Activated CD4-positive, alpha-beta memory T cell treated with anti-CD3 and anti-CD28 coated beads for 36 hours (primary cell): ENCODE data around the gene RASGEF1C. TPM values are rescaled to one million over a fixed set of nuclear protein-coding genes. Genes with fewer than 3 reads are reported as not detected.

Experiments
- CTCF ChIA-PET: fragments of 350-600 bp; sonication (Branson Sonifier 250); formaldehyde crosslinking; loops from one replicate; lab custom pipeline; 2021; ENCODE audit warnings: antibody characterized with exemption, inconsistent platforms; lab: Charles Lee
- POLR2A ChIA-PET: fragments of 350-600 bp; sonication (Branson Sonifier 250); formaldehyde crosslinking; loops from one replicate; lab custom pipeline; 2021; ENCODE audit warnings: antibody characterized with exemption; lab: Charles Lee
- DNase-seq: peaks from one replicate; pipeline ENCODE4 v3.0.0-alpha.2; 2020
- H3K27ac Mint-ChIP-seq: one replicate; pipeline ENCODE4 v1.8.0; 2021; ENCODE audit warnings: mixed read lengths
- H3K27me3 Mint-ChIP-seq: one replicate; pipeline ENCODE4 v1.8.0; 2021; ENCODE audit warnings: mixed read lengths
- H3K36me3 Mint-ChIP-seq: one replicate; pipeline ENCODE4 v1.8.0; 2021; ENCODE audit warnings: mixed read lengths
- H3K4me1 Mint-ChIP-seq: one replicate; pipeline ENCODE4 v1.8.0; 2021; ENCODE audit warnings: low read depth, mixed read lengths
- H3K4me3 Mint-ChIP-seq: one replicate; pipeline ENCODE4 v1.8.0; 2021; ENCODE audit warnings: mild to moderate bottlenecking, mixed read lengths
- H3K9me3 Mint-ChIP-seq: one replicate; pipeline ENCODE4 v1.8.0; 2021; ENCODE audit warnings: mixed read lengths
- intact Hi-C: fragments of 100-400 bp; cut with micrococcal nuclease; formaldehyde crosslinking; loops from one replicate; pipeline ENCODE4 v1.15.1; 2023
- total RNA-seq, 2 experiments: library from RNA; stranded (reverse); gene quantifications; one replicate each; pipeline ENCODE4 v1.2.3, GENCODE V29; 2021

The RASGEF1C gene
- total RNA-seq, 2 experiments from 2014 or later: not detected

DNA sequence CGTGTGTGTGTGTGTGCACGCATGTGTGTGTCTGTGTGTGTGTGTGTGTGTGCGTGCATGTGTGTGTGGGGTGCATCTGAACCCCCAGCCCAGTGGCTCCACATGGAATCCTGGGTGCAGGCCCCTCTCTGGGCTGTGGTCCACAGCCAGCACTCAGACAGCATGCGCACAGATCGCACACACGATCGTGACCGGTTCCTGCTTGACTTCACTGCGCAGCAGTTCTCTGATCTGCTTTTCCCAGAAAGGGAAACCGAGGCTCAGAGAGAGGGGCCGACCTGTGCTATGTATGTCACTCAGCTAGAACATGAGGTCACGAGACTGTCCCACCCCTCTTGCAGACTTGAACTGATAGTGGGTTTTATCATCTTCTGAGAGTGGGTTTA, 34.4 kb downstream of the RASGEF1C start:
- intact Hi-C loops: no loop called here
- H3K36me3 Mint-ChIP-seq: no peaks in the 10 kb centered on the region
- no peaks in the 10 kb centered on the region for H3K9me3 Mint-ChIP-seq
- no peaks in the 10 kb centered on the region for H3K4me1 Mint-ChIP-seq
- DNase-seq: no peak
- H3K4me3 Mint-ChIP-seq: no peak overlapping the region
- ChIA-PET CTCF (no interaction called here), POLR2A (no interaction called here)
- H3K27me3 Mint-ChIP-seq: peaks cover 8% of the 10 kb centered on the region
- H3K27ac Mint-ChIP-seq: no peak overlapping the region

DNA sequence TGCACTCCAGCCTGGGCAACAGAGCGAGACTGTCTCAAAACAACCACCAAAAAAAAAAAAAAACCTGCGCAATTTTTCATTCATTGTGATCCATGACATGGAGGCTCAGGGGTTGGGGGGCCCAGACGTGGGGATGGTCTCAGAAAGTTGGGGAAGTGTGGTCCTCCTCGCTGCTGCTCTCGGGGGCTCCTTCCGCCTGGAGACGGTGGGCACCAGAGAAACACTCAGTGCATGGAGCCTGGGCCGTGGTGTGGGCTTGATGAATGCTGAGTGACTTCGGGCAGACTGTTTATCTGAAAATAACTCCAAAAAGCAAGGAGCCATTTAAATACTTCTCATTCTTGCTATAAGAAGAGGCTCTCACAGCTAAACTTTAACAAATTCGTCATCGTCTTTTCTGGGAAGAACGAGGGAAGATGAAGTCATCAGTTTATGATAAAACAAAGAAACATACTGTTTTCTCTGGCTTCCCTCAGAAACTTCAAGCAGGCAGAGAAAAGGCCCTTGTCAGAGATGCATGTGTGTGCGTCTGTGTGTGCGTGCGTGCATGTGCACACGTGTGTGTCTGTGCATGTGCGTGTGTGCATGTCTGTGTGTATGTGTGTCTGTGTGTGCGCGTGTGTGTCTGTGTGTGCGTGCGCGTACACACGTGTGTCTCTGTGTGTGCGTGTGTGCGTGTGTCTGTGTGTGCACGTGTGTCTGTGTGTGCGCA, 35.0 kb downstream of the RASGEF1C start:
- H3K27me3 Mint-ChIP-seq: peaks cover 5% of the 10 kb centered on the region
- no peak for DNase-seq
- H3K4me1 Mint-ChIP-seq: no peaks in the 10 kb centered on the region
- ChIA-PET CTCF (no interaction called here), POLR2A (no interaction called here)
- intact Hi-C loops: no loop called here
- no peak overlapping the region for H3K27ac Mint-ChIP-seq
- no peak overlapping the region for H3K4me3 Mint-ChIP-seq
- no peaks in the 10 kb centered on the region for H3K9me3 Mint-ChIP-seq
- H3K36me3 Mint-ChIP-seq: no peaks in the 10 kb centered on the region

DNA sequence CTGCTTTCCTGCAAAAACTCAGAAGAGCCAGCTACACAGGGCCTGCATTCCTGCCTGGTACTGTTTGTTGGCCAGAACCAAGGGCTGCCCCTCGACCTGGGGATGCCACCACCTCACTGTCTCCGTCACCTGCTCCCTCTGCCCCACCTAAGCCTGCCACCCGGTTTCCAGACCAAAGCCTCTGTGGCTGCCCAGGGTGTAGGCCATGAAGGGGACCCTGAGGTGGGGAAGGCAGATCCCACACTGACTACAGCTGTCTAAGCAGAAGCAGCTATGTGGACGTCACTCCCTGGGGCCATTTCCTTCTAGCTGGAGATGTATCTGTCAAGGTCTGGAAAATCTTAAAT, 35.8 kb downstream of the RASGEF1C start:
- CTCF ChIA-PET: no interaction called here

DNA sequence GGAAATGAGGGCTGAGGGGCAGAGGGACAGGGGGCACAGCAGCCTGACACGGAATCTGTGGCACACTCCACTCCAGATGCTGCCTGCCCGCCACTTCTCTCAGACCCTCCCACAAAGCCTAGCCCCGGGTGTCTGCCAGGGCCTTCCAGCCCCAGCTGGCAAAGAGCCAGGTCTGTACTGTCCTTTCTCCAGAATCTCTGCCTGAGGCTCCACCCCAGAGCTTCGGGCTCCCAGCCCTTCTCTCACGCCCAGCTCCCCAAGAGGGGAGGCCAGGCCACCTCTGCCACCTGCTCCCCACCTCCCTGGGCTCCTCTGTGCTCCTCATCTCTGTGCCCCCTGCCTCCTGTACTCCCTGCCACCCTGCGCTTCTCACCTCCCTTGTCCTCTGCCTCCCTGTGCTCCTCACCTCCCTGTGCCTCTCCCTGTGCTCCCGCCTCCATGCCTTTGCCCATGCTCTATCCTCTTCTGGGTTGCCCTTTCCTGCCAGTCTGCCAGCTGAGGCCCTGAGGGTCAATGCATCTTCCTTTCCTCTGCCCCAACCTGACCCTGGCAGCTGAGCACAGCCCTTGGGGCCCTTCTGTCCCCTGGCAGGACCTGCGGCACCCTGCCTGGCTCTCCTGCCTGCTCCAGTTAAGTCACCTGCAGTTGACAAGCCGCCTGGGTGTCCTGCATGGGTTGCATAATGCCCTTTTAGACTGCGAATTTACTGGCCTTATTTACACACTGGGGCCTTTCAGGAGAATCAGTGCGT, 36.4 kb downstream of the RASGEF1C start:
- DNase-seq: no peak
- no peaks in the 10 kb centered on the region for H3K4me1 Mint-ChIP-seq
- POLR2A ChIA-PET: no interaction called here
- no peak overlapping the region for H3K4me3 Mint-ChIP-seq
- intact Hi-C loops: no loop called here
- no peaks in the 10 kb centered on the region for H3K9me3 Mint-ChIP-seq
- H3K27me3 Mint-ChIP-seq: peaks cover 4% of the 10 kb centered on the region
- no peak overlapping the region for H3K27ac Mint-ChIP-seq
- H3K36me3 Mint-ChIP-seq: no peaks in the 10 kb centered on the region
- CTCF ChIA-PET: no interaction called here

More for the DNA sequence above, 35.8 kb downstream of the RASGEF1C start:
- H3K4me3 Mint-ChIP-seq: no peak overlapping the region
- no peaks in the 10 kb centered on the region for H3K9me3 Mint-ChIP-seq
- H3K27ac Mint-ChIP-seq: no peak overlapping the region
- H3K4me1 Mint-ChIP-seq: no peaks in the 10 kb centered on the region
- POLR2A ChIA-PET: no interaction called here
- H3K36me3 Mint-ChIP-seq: no peaks in the 10 kb centered on the region
- no peak for DNase-seq
- intact Hi-C loops: no loop called here
- H3K27me3 Mint-ChIP-seq: peaks cover 4% of the 10 kb centered on the region

DNA sequence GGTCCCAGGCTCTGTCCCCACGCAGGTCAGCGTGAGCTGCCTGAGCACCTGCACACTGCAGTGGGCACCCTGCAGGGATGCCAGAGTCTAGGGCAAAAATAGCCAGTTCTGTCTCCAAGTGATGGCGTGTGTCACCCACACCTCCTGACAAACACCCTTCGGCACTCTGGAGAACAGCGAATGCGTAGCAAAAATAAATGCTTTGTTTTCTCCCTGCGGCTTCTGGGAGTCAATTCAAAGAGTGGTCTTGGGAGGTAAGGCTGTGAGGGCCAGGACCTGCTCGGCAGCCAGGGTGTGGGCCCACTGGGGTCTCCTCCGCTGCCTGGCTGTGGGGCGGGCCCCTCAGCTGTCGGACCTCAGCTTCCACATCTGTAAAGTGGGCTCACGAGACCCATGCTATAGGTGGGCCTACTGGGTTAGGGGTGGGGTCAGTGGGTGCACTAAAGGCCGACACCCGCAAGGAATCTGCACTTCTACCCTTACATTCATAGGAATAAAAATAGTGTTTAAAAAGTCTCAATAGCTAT, 37.4 kb downstream of the RASGEF1C start:
- no peak overlapping the region for H3K27ac Mint-ChIP-seq

DNA sequence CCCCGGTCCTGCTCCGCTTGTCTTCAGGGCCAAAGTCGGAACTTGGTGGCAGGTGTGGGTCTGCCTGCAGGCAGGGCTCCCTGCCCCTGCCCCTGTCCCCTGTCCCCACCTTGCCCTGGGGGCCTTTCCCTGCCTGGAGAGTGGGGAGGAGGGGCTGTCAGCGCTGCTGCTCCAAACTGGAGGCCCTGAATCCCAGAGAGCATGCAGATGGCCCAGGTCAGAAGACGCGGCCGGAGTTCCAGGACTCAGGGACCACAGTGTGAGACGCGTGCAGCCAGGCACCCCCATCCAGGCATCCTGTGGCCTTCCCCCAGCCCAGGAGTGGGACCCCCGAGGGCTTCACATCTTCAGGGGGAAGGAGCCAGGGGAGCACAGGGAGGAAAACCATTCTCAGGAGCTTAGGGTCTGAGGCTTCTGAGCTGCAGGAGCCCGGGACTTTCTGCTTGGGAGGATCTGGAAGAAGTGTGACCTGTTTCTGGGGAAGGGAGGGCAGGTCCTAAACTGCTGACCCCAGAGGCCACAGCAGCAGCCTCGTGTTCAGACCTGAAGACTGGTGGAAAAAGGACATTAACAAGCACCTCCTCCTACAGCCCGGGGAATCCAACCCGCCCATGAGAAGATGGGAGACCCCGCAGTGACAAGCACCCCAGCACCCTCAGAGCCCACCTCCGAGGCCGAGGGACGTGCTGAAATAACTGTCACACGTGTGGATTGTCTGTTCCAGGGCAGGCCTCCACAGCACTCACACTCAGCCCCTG, 38.0 kb downstream of the RASGEF1C start:
- no peak overlapping the region for H3K4me3 Mint-ChIP-seq
- intact Hi-C loops: no loop called here
- H3K4me1 Mint-ChIP-seq: no peaks in the 10 kb centered on the region

More for the DNA sequence above, 37.4 kb downstream of the RASGEF1C start:
- Mint-ChIP-seq H3K4me1 (no peaks in the 10 kb centered on the region), H3K9me3 (no peaks in the 10 kb centered on the region), H3K36me3 (no peaks in the 10 kb centered on the region), H3K27me3 (peaks cover 5% of the 10 kb centered on the region), H3K4me3 (no peak overlapping the region)
- CTCF ChIA-PET: no interaction called here
- DNase-seq: no peak
- POLR2A ChIA-PET: no interaction called here
- intact Hi-C loops: no loop called here

DNA sequence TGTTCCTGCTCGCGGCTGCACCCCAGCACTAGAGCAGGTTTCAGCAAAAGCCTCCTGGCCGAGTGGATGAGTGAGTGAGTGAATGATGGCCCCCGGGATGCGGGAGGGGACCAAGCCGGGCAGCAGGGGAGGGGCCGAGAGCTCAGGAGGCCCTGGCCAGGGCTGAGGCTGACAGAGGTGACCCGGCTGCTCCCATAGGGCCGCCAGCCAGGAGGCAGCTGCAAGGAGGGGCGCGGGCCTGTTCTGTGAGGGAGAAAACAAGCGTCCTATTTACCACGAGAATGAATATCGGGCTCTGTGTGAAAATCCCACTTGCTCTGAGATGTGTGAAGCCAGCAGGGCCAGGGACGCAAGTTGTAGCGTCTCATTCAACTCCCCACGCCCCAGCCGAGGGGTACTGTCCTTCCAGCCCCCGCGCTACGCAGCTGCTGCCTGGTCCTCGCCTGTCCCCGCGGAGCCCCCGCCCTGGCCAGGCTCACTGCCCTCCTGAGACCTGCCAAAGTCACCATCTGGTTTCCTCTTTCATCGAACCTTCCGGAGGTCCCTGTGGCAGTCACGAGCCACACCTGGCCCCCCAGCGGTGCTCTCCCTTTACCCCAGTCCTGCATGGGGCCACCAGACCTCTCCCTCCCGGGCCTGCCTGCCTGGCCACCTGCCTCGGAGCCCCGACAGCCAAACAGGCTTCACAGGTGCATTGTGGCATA, 38.8 kb downstream of the RASGEF1C start:
- intact Hi-C loops: no loop called here
- CTCF ChIA-PET: no interaction called here
- no peaks in the 10 kb centered on the region for H3K4me1 Mint-ChIP-seq
- no peak overlapping the region for H3K4me3 Mint-ChIP-seq
- H3K36me3 Mint-ChIP-seq: no peaks in the 10 kb centered on the region
- H3K27ac Mint-ChIP-seq: no peak overlapping the region
- DNase-seq: no peak
- POLR2A ChIA-PET: no interaction called here
- H3K27me3 Mint-ChIP-seq: peaks cover 5% of the 10 kb centered on the region
- H3K9me3 Mint-ChIP-seq: no peaks in the 10 kb centered on the region

More for the DNA sequence above, 38.0 kb downstream of the RASGEF1C start:
- Mint-ChIP-seq H3K36me3 (no peaks in the 10 kb centered on the region), H3K27ac (no peak overlapping the region), H3K9me3 (no peaks in the 10 kb centered on the region), H3K27me3 (peaks cover 5% of the 10 kb centered on the region)
- CTCF ChIA-PET: no interaction called here
- POLR2A ChIA-PET: no interaction called here
- no peak for DNase-seq

DNA sequence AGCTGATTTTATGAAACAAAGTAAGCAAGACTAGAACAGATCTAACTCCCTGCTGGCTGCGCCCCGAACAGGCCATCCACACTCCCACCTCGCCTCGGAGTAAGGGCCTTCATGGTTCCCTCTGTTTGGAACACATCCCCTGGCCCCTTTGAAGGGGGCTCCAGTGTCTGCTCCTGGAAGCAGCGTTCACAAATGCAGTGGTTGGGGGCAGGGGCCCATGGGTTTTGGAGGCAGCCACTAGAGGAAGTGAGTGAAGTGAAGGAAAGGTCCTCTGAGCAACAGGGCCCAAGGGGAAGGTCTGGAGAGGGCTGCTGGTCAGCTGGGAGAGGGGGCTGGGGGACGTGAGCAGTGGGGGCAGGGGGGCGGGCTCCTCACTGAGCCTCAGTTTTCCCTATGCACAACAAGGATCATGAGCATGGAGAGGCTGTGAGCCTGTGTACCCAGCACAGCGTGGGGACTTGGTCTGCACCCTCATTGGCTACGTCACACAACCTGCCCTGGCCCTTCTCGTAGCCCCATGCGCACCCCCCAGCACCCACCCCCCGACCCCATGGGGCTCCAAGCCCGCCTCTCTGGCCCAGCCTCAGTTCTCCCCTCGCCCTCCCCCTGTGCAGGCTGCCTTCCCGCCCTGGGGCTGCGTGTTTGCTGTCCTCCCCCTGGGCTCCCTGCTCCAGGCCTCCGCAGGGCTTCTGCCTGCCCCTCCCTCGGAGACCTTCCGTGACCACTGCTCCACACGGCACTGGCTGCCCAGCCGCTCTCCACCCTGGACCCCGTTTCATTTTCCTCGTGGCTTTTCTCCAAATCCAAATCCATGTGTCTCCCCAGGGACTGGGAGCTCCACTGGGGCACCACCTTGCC, 39.5 kb downstream of the RASGEF1C start:
- no peaks in the 10 kb centered on the region for H3K4me1 Mint-ChIP-seq
- ChIA-PET CTCF (interaction anchor here (0.9 kb wide), 1 partner anchor 40 kb away, joined by 3 read pairs; the partner anchor contains the start of gene RASGEF1C), POLR2A (no interaction called here)
- no peaks in the 10 kb centered on the region for H3K36me3 Mint-ChIP-seq
- no peak overlapping the region for H3K27ac Mint-ChIP-seq
- peaks cover 3% of the 10 kb centered on the region for H3K9me3 Mint-ChIP-seq
- H3K4me3 Mint-ChIP-seq: no peak overlapping the region
- peaks cover 9% of the 10 kb centered on the region for H3K27me3 Mint-ChIP-seq
- intact Hi-C loops: no loop called here
- DNase-seq: no peak

DNA sequence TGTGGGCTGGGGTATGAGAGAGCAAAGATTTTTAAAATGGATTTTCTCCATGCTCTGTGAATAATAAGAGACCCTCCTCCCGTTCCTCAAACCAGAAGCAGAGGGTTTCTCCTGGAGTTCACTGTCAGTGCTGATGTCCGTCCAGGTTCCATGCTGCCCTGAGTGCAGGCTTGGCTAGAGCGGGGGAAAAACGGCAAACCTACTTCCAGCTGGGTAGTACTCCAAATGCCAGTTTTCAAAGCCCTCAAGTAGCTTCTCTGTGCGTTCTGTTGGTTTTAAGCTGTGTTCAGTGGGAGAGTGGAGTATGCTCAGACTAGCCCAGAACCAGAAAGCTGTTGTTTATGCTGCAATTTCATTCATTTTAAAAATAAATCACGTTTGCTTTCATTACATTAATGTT, 40.3 kb downstream of the RASGEF1C start:
- POLR2A ChIA-PET: no interaction called here
- no peaks in the 10 kb centered on the region for H3K36me3 Mint-ChIP-seq
- peaks cover 9% of the 10 kb centered on the region for H3K27me3 Mint-ChIP-seq
- intact Hi-C loops: no loop called here
- H3K4me3 Mint-ChIP-seq: no peak overlapping the region
- no peak for DNase-seq
- no peaks in the 10 kb centered on the region for H3K4me1 Mint-ChIP-seq
- H3K9me3 Mint-ChIP-seq: peaks cover 3% of the 10 kb centered on the region
- CTCF ChIA-PET: interaction anchor here (0.9 kb wide), 1 partner anchor 40 kb away, joined by 3 read pairs; the partner anchor contains the start of gene RASGEF1C
- H3K27ac Mint-ChIP-seq: no peak overlapping the region

DNA sequence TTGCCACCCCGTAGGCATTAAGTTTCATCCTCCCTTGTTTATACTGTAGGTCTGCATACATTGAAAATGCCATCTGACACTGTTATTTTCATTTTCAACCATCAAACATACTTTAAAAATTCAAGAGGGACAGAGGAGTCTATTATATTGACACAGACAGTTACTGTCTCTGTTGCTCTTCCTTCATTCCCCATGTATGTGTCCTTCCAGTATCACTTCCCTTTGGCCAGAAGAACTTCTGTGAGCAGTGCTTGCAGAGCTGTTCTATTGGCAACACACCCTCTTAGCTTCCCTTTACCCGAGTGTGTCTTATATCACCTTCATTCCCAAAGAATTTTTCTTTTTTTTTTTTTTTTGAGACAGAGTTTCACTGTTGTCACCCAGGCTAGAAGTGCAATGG, 42.8 kb downstream of the RASGEF1C start:
- CTCF ChIA-PET: no interaction called here
- intact Hi-C loops: no loop called here
- no peak for DNase-seq
- POLR2A ChIA-PET: no interaction called here
- Mint-ChIP-seq H3K4me3 (no peak overlapping the region), H3K27me3 (peaks cover 8% of the 10 kb centered on the region), H3K36me3 (no peaks in the 10 kb centered on the region), H3K9me3 (peaks cover 3% of the 10 kb centered on the region), H3K4me1 (no peaks in the 10 kb centered on the region), H3K27ac (no peak overlapping the region)

DNA sequence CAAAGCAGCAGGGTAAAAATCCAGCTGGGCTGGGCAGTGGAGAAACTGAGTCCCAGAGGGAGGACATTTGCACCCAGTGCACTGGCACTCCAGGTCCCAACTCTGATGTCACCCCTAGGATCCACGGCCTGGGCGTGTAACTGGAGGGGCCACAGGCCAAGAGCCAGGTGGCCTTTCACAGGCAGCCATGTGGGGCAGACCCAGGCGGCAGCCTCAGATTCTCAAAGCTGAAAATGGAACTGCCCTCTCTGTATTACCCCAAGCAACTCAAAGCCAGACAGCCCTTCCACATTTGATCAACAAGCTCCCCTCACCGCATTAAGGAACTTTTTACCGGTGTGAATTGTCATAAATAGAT, 46.7 kb downstream of the RASGEF1C start:
- H3K4me1 Mint-ChIP-seq: no peaks in the 10 kb centered on the region
- H3K9me3 Mint-ChIP-seq: peaks cover 3% of the 10 kb centered on the region
- H3K36me3 Mint-ChIP-seq: no peaks in the 10 kb centered on the region
- H3K27ac Mint-ChIP-seq: no peak overlapping the region
- ChIA-PET CTCF (no interaction called here), POLR2A (no interaction called here)
- no peak for DNase-seq
- intact Hi-C loops: no loop called here
- no peak overlapping the region for H3K4me3 Mint-ChIP-seq
- peaks cover 15% of the 10 kb centered on the region for H3K27me3 Mint-ChIP-seq
